ENCODE measurements around the gene AK4.

DNA sequence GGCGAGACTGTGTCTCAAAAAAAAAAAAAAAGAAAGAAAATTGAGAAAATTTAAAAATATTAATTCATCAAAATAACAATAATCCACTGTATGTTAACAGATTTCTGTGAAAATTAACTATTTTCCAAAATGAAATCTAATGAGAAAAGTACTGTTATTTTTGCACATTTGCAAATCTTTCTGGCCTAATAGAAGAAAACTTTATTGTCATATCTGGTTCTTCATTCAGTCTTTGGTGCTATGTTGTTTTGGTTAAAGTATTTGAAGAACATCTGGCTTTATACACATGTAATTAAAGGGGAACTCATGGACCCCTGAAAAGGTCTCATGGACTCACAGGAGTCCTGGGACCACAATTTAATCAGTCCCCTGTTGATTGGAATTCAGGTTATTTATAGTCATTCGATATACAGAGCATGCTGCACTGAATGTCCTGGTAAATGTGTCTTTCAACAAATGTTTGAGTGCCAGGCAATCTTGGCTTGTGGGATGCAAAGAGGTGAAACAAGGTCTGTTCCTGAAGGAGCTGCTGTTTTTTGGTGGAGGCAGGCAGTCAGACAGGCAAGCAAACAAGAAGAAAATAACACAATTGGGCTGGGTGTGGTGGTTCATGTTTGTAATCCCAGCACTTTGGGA lies 9.0 kb downstream of the AK4 start:
- TF ChIP-seq MAFK (IDR thresholded peaks at IDR 0.05; ENCODE audit: low read depth, low read length) (no peak), JUN (IDR thresholded peaks at IDR 0.05; ENCODE audit: low read depth, low read length) (no peak), TAF1 (IDR thresholded peaks at IDR 0.05; ENCODE audit: low read depth, low read length) (no peak), KDM4A (IDR thresholded peaks at IDR 0.05; ENCODE audit: low read depth, low read length, severe bottlenecking) (no peak), SP2 (IDR thresholded peaks at IDR 0.05; ENCODE audit: low read length) (no peak)
- TF ChIP-seq, protein P1, sequence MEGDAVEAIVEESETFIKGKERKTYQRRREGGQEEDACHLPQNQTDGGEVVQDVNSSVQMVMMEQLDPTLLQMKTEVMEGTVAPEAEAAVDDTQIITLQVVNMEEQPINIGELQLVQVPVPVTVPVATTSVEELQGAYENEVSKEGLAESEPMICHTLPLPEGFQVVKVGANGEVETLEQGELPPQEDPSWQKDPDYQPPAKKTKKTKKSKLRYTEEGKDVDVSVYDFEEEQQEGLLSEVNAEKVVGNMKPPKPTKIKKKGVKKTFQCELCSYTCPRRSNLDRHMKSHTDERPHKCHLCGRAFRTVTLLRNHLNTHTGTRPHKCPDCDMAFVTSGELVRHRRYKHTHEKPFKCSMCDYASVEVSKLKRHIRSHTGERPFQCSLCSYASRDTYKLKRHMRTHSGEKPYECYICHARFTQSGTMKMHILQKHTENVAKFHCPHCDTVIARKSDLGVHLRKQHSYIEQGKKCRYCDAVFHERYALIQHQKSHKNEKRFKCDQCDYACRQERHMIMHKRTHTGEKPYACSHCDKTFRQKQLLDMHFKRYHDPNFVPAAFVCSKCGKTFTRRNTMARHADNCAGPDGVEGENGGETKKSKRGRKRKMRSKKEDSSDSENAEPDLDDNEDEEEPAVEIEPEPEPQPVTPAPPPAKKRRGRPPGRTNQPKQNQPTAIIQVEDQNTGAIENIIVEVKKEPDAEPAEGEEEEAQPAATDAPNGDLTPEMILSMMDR (IDR thresholded peaks at IDR 0.05; ENCODE audit: control extremely low read depth in 1 of 3, insufficient read depth in 1 of 3, low read depth in 1 of 3, low read length in 3 of 3), result no peak

Measured in H1 (cell line).